IMR-90 (cell line): Measurements from ENCODE around the gene SPSB4. TPM values are rescaled to one million over a fixed set of nuclear protein-coding genes. Genes with fewer than 3 reads are reported as not detected.

ENCODE experiments used
- ATAC-seq: fragments of 200-7000 bp; cut with Tn5 transposase; 2 replicates; pipeline ENCODE4 v1.9.1; 2020; ENCODE audit warnings: low read depth, mild to moderate bottlenecking, moderate library complexity
- BruUV-seq: library from RNA; stranded (reverse); fragments of 400-500 nt; replicated peaks from 2 replicates; lab custom pipeline; 2021; lab: Mats Ljungman, UMichigan
- CTCF ChIA-PET: fragments of 300-600 bp; formaldehyde crosslinking; extraction: SDS; loops from one replicate; lab custom pipeline; 2021; ENCODE audit warnings: antibody characterized with exemption; lab: Yijun Ruan, JAX
- POLR2A ChIA-PET: fragments of 300-600 bp; sonication (Branson Sonifier 250); formaldehyde crosslinking; loops from one replicate; lab custom pipeline; 2022; ENCODE audit warnings: antibody characterized with exemption; ENCODE audit not compliant: unreplicated experiment; lab: Charles Lee
- DNase-seq: peaks from one replicate; pipeline ENCODE4 v3.0.0; 2013
- H2AFZ ChIP-seq: replicated peaks from 2 replicates; pipeline ENCODE3; 2013; ENCODE audit warnings: low read length, mild to moderate bottlenecking; ENCODE audit not compliant: poor library complexity
- H2AK5ac ChIP-seq: 2 replicates; pipeline ENCODE4 v1.6.1; 2013; ENCODE audit warnings: low read depth, low read length, inconsistent platforms
- H2AK9ac ChIP-seq: replicated peaks from 2 replicates; pipeline ENCODE3; 2013; ENCODE audit warnings: mild to moderate bottlenecking, low read depth, low read length, moderate library complexity; ENCODE audit not compliant: poor library complexity
- H2BK120ac ChIP-seq: 2 replicates; pipeline ENCODE4 v1.6.1; 2013; ENCODE audit warnings: low read depth, low read length, inconsistent platforms
- H2BK15ac ChIP-seq: 3 replicates; pipeline ENCODE4 v1.6.1; 2013; ENCODE audit warnings: low read depth, low read length, inconsistent platforms
- H2BK20ac ChIP-seq: 2 replicates; pipeline ENCODE4 v1.6.1; 2013; ENCODE audit warnings: low read depth, mild to moderate bottlenecking, inconsistent platforms, low read length, moderate library complexity
- H2BK5ac ChIP-seq: 2 replicates; pipeline ENCODE4 v1.6.1; 2013; ENCODE audit warnings: mild to moderate bottlenecking, low read depth, low read length, inconsistent platforms; ENCODE audit not compliant: poor library complexity, severe bottlenecking
- H3K14ac ChIP-seq: replicated peaks from 2 replicates; pipeline ENCODE4 v1.6.1; 2013; ENCODE audit warnings: low read depth, low read length, inconsistent platforms
- H3K18ac ChIP-seq: 2 replicates; pipeline ENCODE4 v1.6.1; 2013; ENCODE audit warnings: low read depth, low read length, control low read depth
- H3K23ac ChIP-seq: 2 replicates; pipeline ENCODE4 v1.6.1; 2013; ENCODE audit warnings: low read depth, low read length, inconsistent platforms
- H3K27ac ChIP-seq: 2 replicates; pipeline ENCODE4 v1.5.1; 2013; ENCODE audit warnings: mild to moderate bottlenecking, control low read depth, low read length; ENCODE audit not compliant: insufficient read depth
- H3K27me3 ChIP-seq: 2 replicates; pipeline ENCODE4 v1.6.1; 2013; ENCODE audit warnings: low read length; ENCODE audit not compliant: control insufficient read depth, insufficient read depth
- H3K36me3 ChIP-seq: 2 replicates; pipeline ENCODE4 v1.6.1; 2013; ENCODE audit warnings: low read length, mixed read lengths; ENCODE audit not compliant: control insufficient read depth, insufficient read depth
- H3K4ac ChIP-seq: 2 replicates; pipeline ENCODE4 v1.6.1; 2013; ENCODE audit warnings: low read depth, low read length, inconsistent platforms
- H3K4me1 ChIP-seq: 2 replicates; pipeline ENCODE4 v1.6.1; 2013; ENCODE audit warnings: low read length, mixed read lengths; ENCODE audit not compliant: control insufficient read depth, insufficient read depth
- H3K4me2 ChIP-seq: 2 replicates; pipeline ENCODE4 v1.6.1; 2013; ENCODE audit warnings: low read depth, mild to moderate bottlenecking, control low read depth, low read length, moderate library complexity
- H3K4me3 ChIP-seq: 2 replicates; pipeline ENCODE4 v1.5.1; 2013; ENCODE audit warnings: low read depth, mild to moderate bottlenecking, control low read depth, low read length, moderate library complexity; ENCODE audit not compliant: insufficient read depth
- H3K56ac ChIP-seq: 2 replicates; pipeline ENCODE4 v1.6.1; 2013; ENCODE audit warnings: low read length, inconsistent platforms; ENCODE audit not compliant: insufficient read depth; ENCODE audit errors: extremely low read depth
- H3K79me1 ChIP-seq, 2 experiments: 2 replicates each; pipeline ENCODE4 v1.6.1; 2013; ENCODE audit warnings: low read length in 2 of 2, inconsistent platforms in 1 of 2, low read depth in 1 of 2
- H3K9ac ChIP-seq: 2 replicates; pipeline ENCODE4 v1.6.1; 2013; ENCODE audit warnings: low read depth, low read length, control low read depth
- H3K9me1 ChIP-seq: 2 replicates; pipeline ENCODE4 v1.6.1; 2013; ENCODE audit warnings: low read length, inconsistent platforms; ENCODE audit not compliant: insufficient read depth
- H3K9me3 ChIP-seq: 2 replicates; pipeline ENCODE4 v1.6.1; 2013; ENCODE audit warnings: low read length; ENCODE audit not compliant: control insufficient read depth, insufficient read depth
- H4K20me1 ChIP-seq: 2 replicates; pipeline ENCODE4 v1.6.1; 2013; ENCODE audit warnings: low read length, inconsistent platforms; ENCODE audit not compliant: insufficient read depth
- H4K5ac ChIP-seq: 2 replicates; pipeline ENCODE4 v1.6.1; 2013; ENCODE audit warnings: mild to moderate bottlenecking, low read depth, low read length, control low read depth
- H4K8ac ChIP-seq, 2 experiments: 2 replicates each; pipeline ENCODE4 v1.6.1; 2013; ENCODE audit warnings: low read depth in 2 of 2, low read length in 2 of 2, control low read depth in 1 of 2, inconsistent platforms in 1 of 2
- H4K91ac ChIP-seq: 2 replicates; pipeline ENCODE4 v1.6.1; 2013; ENCODE audit warnings: low read depth, low read length, inconsistent platforms; ENCODE audit not compliant: insufficient read depth
- BHLHE40 ChIP-seq: fragments of 150-350 bp; IDR thresholded peaks from 2 replicates; pipeline ENCODE4 v1.6.1; 2016; ENCODE audit warnings: mild to moderate bottlenecking, low read depth, low read length
- CHD1 ChIP-seq: IDR thresholded peaks from 2 replicates; pipeline ENCODE4 v1.6.1; 2012; ENCODE audit warnings: low read depth, low read length, improper control_type of control experiment
- MXI1 ChIP-seq: IDR thresholded peaks from 2 replicates; pipeline ENCODE4 v1.6.1; 2012; ENCODE audit warnings: low read depth, mild to moderate bottlenecking, low read length, moderate library complexity, borderline replicate concordance
- NFE2L2 ChIP-seq: fragments of 150-350 bp; IDR thresholded peaks from 2 replicates; pipeline ENCODE4 v1.6.1; 2016; ENCODE audit warnings: low read depth, mild to moderate bottlenecking, low read length
- RAD21 ChIP-seq: IDR thresholded peaks from 2 replicates; pipeline ENCODE4 v1.6.1; 2012; ENCODE audit warnings: low read length, improper control_type of control experiment
- RCOR1 ChIP-seq: IDR thresholded peaks from 2 replicates; pipeline ENCODE4 v1.6.1; 2012; ENCODE audit warnings: mild to moderate bottlenecking, low read length, improper control_type of control experiment; ENCODE audit not compliant: insufficient replicate concordance
- RFX5 ChIP-seq: IDR thresholded peaks from 2 replicates; pipeline ENCODE4 v1.8.0; 2012; ENCODE audit warnings: low read depth, mild to moderate bottlenecking, low read length, moderate library complexity
- SMC3 ChIP-seq: fragments of 150-350 bp; IDR thresholded peaks from 2 replicates; pipeline ENCODE4 v1.6.1; 2016; ENCODE audit warnings: low read depth, mild to moderate bottlenecking, antibody characterized with exemption, low read length, moderate library complexity
- WGBS, 2 experiments: methylation state at CpG; one replicate each; pipeline versions ENCODE4 v1.1.5 to v1.1.7; 2013; ENCODE audit warnings: missing lambda C conversion rate in 2 of 2; ENCODE audit not compliant: insufficient read length in 1 of 2; ENCODE audit errors: extremely low coverage in 2 of 2; 5-methylcytosine and 5-hydroxymethylcytosine counted together
- dilution Hi-C: fragments of 300-500 bp; cut with HindIII; formaldehyde crosslinking; loops from one replicate; pipeline ENCODE4 v1.14.3; 2018; ENCODE audit warnings: low sequenced_read_pairs; ENCODE audit not compliant: unreplicated experiment
- in situ Hi-C: fragments of 300-500 bp; cut with MboI; formaldehyde crosslinking; loops from 3 replicates; pipeline ENCODE4 v1.14.3; 2019; ENCODE audit warnings: low sequenced_read_pairs, inconsistent platforms, mixed read lengths
- intact Hi-C: fragments of 100-400 bp; cut with micrococcal nuclease; formaldehyde crosslinking; loops from 2 replicates; pipeline ENCODE4 v1.10.0; 2022
- polyA plus RNA-seq, 3 experiments: library from polyadenylated mRNA; depleted of rRNA; stranded (reverse); fragments of >200 nt; gene quantifications; 2 replicates each; pipeline ENCODE4 v1.2.3, GENCODE V29; 2012; ENCODE audit warnings: low replicate concordance in 1 of 3
- total RNA-seq: library from RNA; depleted of rRNA; stranded (reverse); fragments of >200 nt; gene quantifications from 2 replicates; pipeline ENCODE4 v1.2.3, GENCODE V29; 2012

Gene SPSB4
- total and polyA plus RNA-seq, 2 of the 4 experiments (the other 2 are of a cell fraction) = not detected

DNA sequence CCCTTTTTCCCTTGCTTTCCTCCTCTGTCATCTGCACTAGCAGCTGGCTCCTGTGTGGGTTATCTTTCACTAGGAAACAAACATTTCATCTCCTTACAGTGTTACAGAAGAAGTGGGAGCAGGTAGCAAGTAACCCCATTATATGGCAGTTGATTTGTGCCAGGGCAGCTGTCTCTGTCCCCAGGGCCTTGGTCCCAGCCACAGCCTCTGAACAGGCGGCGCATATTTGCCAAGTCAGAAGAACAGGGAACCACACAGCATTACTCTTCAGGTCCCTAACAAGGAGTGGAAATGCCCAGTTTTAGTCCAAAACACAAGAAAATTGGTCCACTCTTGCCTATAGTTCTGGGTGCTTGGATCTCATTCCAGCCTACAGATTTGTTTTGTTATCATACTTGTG is 99.8 kb downstream of the SPSB4 start:
- no TSS peak for BruUV-seq
- no peaks in the 10 kb centered on the region for H3K36me3 ChIP-seq
- no peak overlapping the region for H3K14ac ChIP-seq
- ATAC-seq (no peak), DNase-seq (no peak)
- no peaks in the 10 kb centered on the region for H3K4me1 ChIP-seq
- no peaks in the 10 kb centered on the region for H3K27me3 ChIP-seq
- no peak overlapping the region for H2BK120ac ChIP-seq
- intact Hi-C loops = no loop called here
- H2AK9ac ChIP-seq = no peak overlapping the region
- H2BK5ac ChIP-seq = no peak overlapping the region
- no peak overlapping the region for H4K91ac ChIP-seq
- ChIA-PET POLR2A (no interaction called here), CTCF (no interaction called here)
- no peaks in the 10 kb centered on the region for H3K9me1 ChIP-seq
- no peaks in the 10 kb centered on the region for H4K20me1 ChIP-seq
- dilution Hi-C loops = no loop called here
- no peak overlapping the region for H2AFZ ChIP-seq
- no peak overlapping the region for H3K23ac ChIP-seq
- H2BK15ac ChIP-seq = no peak overlapping the region
- no peak overlapping the region for H3K4me3 ChIP-seq
- H3K27ac ChIP-seq = no peak overlapping the region
- H3K9ac ChIP-seq = no peak overlapping the region
- H3K4me2 ChIP-seq = no peak overlapping the region
- no peak overlapping the region for H2AK5ac ChIP-seq
- TF ChIP-seq RFX5 = no peak
- TF ChIP-seq RAD21 = no peak
- TF ChIP-seq CHD1 = no peak
- no peak for TF ChIP-seq NFE2L2
- TF ChIP-seq BHLHE40 = no peak
- TF ChIP-seq SMC3 = no peak
- TF ChIP-seq MXI1 = no peak
- TF ChIP-seq RCOR1 = no peak
- WGBS, 2 experiments = no CpG with 5 or more reads among the region's 2 CpGs
- no peaks in the 10 kb centered on the region for H3K79me1 ChIP-seq
- no peak overlapping the region for H3K18ac ChIP-seq
- in situ Hi-C loops = no loop called here
- no peak overlapping the region for H3K4ac ChIP-seq
- H3K9me3 ChIP-seq = no peaks in the 10 kb centered on the region
- H2BK20ac ChIP-seq = no peak overlapping the region
- H4K5ac ChIP-seq = no peak overlapping the region
- no peak overlapping the region for H4K8ac ChIP-seq
- no peak overlapping the region for H3K56ac ChIP-seq
